Fibroblast of upper back skin (primary cell): ENCODE measurements around the gene SENP1.

ENCODE experiments used
- DNase-seq: peaks from one replicate; pipeline ENCODE4 v3.0.0-alpha.2; 2013

The SENP1 gene

DNA sequence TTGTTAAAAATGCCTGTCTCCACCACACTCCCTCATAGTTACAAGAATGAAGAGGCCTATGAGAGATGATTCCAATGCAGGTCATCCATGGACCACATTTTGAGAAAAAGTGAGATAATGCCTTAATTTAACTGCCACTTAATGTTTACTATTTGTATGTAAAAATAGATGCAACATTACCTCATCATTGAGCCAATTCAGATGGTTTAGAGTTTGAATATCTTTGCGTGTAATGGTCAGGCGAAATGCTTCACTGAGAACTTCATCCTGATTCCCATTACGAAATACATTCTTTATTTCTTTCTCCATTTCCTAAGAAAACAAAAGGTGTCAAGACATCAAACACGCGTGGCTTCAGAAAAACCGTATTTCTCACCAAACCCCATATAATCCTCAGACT, 42.3 kb downstream of the SENP1 start:
- DNase-seq: no peak

DNA sequence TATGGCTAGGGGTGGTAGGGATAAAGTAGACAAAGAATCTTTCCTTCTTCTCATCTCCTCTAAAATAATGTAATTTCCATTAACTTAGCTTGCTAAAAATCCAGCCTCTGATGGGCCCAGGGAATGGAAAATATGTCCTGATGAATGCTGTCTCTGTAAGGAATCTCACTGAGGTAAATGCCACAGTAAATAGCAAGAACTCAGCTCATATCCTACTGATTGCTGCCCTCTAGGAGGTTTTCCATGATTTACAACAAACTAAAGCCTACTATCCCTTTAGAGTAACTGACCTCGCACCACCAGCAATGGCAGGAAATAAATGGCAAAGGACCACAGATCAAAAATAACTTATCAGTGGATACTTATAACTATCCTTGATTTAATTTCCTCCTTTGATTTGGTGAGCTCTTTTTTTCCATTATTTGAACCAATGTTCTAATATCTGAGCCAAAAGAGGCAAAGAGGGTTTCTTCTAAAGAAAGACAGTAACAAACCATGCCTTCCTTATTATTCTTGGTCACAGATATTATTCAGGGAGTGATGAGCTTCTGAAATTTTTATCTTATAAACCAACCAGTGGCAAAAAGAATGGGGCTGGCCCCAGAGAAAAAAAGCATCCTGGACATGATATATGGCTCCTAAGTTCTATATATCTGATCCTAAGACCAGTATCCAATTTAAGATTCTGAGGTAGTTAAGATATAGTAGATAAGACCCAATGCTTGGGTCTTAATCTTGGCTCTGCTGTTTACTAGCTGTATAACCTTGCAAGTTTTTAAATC, 43.8 kb downstream of the SENP1 start:
- DNase-seq: peak; percentile 10

DNA sequence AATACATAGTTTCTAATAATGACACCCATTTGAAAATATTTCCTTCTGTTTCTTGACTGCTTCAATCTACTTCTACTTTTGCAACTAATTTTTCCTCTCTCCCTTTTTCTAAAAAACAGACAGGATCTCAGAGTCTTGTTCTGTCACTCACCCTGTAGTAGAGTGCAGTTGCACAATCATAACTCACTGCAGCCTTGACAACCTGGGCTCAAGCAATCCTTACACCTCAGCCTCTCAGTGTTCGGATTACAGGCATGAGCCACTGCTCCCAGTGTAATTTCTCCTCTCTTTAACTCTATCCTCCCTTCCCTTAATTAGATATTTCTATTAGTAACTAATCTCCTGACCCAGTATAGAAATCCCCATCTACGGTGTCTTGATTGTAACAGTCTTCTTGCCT, 45.4 kb downstream of the SENP1 start:
- DNase-seq: no peak

DNA sequence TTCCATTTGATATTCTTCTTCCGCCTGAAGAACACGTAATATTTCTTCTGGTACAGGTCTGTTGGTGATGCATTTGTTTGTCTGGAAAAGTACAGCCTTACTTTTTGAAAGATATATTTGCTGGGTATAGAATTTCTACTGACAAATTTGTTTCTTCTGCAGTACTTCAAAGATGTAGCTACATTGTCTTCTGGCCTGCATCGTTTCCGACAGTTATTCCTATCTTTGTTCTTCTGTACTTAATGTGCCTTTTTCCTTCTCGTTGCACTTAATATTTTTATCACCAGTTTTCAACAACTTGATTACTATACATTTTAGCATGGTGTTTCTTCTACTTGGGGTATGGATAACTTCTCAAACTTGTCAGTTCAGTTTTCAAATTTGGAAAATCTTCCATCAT, 47.1 kb downstream of the SENP1 start:
- no peak for DNase-seq

DNA sequence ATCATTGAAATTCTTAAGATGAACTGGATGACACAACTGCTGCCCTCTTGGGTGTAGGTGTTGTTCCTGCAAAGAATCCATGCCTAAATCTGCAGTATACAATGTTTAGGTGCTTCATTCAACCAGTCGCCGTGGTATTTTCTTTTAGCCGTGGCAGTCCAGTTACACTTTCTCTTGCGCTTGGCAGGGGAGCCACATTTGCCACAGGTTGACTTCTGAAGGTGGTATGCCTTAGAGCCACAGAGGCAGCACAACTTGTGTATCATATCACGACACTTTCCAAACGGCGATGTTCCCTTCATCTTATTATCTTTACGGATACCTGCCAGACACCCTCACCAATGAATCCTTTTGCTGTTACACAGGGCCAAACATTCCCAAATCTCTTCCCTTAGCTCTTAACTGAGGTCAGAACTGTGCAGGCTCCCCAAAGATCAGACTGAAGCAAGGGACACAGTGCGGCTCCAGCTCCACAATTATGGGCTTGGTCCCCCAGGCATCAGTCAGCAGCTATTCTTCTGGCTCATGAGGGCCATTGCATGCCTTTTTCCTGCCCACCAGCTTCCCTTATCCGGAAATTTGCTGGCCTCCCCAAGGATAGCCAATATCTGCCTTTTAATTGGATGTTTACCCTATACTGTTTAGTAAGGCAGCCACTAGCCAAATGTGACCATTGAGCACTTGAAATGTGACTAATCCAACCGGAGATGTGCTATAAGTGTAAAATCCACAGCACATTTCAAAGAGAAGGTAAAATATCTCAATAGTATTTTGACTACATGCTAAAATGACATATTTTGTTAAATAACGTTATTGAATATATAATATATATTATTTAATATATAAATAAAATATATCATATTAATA, 50.7 kb downstream of the SENP1 start:
- DNase-seq: no peak

DNA sequence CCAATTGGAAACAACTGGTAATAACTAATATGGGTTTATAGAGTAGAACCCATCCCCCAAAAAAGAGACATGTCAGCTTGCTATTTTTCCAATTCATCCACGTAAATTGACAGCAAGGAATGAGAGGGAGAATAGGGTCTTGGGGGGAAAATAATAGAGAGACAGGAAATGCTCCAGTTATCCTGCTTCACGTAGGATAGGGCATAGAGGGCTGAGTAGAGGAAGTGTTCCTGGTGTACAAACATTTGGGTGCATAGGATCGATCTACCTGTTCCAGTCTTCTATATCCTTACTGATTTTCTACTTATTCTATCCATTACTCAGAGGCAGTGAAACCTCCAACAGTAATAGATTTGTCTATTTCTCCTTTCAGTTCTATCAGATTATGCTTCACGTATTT, 52.0 kb downstream of the SENP1 start:
- no peak for DNase-seq

DNA sequence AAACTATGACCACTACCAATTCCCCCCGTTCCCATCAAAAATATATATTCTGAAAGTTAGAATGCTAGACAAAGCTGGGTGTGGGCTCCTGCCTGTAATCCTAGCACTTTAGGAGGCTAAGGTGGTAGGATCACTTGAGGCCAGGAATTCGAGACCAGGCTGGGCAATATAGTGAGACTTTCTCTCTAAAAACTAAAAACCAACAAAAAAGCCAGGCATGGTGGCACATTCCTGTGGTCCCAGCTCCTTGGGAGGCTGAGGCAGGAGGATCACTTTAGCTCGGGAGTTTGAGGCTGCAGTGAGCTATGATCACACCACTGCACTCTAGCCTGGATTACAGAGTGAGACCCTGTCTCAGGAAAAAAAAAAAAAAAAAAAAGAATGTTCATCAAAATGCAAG, 52.8 kb downstream of the SENP1 start:
- DNase-seq: no peak

DNA sequence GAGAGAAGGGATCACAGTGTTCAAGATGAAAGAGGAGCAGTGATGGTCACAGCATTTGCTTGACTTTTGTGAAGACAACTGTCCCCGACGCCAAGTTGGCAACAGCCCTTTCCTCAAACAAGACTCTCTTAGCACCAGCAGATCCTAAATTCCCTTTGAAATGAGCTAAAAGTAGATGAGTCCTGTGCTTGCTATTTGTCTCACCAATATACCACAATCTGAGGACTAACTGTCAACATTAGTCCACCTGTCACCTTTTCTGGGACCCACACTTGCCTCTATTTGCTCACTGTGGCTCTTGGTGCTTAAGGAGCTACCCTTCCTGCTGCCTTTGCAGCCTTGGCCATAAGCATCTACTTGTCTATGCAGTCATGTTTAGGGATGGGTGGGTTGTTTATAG, 54.2 kb downstream of the SENP1 start:
- no peak for DNase-seq

DNA sequence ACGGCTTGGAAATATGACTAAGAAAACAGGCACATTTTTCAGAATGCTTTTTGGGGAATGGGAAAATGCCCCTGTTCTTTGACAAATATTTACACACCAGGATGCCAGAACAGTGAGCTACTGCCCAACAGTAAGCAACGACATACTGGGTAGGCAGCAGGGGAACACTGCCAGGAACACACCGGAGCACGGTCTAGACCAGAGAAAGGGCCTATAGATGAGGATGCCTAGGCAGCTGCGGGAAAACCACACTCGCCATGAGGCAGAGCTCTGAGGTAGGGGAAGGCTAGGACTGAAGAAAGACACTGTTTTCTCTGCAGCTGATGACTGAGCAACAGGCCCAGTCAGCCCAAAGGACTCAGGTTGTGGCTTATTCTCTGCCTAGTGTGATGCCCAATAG, 55.7 kb downstream of the SENP1 start:
- DNase-seq: no peak

DNA sequence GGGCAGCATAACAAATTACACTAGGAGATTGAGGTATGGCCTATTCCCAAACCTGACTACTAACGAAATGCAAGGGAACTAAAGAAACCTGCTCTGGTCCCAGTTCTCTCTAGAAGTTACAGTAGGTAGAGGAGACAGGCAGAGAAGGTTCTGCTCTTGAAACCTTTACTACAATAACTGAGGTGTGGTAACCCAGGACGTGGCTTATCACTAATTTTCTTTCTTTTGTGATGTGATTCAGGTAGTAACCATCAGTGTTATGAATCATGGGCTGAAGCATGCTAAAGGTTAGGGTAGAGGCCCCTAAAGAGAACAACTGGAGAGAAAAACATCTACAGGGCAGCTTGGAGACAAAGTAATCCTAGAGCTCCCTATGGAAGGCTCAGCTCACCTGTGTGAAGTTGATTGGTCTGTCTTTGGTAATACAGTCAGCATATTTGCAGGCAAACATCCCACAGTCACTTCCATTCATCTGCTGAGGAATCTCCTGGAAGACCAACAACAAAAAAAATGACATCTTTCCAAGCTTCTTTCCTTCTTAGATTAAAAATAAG, 59.8 kb downstream of the SENP1 start:
- no peak for DNase-seq

DNA sequence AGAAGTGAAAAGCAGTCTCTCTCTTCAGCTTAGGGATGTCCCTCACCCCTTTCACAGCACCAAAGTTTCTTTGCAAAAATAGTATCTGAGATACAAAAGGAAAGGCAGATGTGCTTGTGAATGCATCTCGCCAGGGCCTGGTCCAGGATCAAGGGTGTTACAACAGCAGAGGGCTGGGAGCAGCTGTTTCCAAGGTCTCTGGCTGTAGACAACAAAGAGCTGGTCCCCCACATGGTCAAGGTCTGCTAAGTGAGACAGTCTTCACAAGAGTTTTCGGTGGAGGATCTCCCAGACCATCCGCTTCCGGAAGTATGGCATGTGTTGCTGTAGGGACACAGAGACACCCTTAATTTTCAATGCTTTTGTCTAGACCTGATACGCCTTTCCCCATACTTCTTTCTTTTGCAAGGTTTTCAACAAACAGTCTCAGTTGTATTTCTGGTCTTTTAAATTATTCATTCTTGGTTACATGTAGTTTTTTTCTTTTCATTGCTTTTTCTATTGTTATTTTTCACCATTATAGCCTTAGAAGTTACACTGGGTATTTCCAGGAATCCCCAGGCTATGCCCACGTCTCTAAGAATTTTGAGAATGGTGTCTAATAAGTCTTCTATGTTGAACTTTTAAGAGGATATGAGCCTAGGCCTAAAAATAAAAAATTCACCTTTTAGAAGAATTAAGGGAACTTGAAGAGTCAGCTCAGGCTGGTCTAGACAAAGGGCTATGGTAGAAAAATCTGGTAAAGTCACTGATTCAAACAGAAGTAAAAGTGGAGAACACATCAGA, 60.6 kb downstream of the SENP1 start:
- no peak for DNase-seq

DNA sequence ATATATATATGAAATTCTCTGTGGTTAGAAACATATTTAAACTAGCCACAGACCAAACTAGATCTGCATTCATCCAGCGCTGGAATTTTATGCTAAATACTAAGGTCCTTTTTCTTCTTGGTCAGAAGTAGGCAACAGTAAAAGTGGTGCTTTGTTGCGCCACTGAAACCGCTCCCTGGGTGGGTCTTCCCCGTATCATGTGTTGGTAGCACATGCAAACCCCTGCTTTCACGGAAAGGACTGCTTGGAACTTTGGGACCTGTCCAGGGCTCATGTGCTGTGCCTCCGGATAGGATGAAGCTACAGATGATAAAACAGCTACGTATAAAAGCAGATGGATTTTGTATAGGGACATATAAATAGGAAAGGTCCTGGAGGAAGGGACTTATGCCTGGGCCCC, 61.5 kb downstream of the SENP1 start:
- DNase-seq: no peak

DNA sequence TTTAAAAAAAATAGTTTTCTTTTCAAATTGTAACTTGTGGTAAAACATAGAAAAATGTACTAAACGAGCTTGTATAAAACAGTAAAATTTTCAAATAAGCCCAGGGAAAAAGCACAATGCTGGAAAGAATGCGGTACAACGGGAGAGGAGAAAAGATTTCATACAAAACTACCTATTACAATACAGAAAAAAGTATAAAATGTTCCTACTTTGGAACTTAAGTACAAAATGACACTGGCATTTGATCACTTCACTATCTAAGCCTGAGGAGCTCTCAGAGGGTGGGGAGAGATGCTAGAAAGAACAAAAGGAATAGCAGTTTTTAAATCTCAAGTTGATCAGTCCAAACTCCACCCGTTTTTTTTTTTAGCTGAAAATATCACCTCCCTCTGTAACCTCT, 62.1 kb downstream of the SENP1 start:
- no peak for DNase-seq

DNA sequence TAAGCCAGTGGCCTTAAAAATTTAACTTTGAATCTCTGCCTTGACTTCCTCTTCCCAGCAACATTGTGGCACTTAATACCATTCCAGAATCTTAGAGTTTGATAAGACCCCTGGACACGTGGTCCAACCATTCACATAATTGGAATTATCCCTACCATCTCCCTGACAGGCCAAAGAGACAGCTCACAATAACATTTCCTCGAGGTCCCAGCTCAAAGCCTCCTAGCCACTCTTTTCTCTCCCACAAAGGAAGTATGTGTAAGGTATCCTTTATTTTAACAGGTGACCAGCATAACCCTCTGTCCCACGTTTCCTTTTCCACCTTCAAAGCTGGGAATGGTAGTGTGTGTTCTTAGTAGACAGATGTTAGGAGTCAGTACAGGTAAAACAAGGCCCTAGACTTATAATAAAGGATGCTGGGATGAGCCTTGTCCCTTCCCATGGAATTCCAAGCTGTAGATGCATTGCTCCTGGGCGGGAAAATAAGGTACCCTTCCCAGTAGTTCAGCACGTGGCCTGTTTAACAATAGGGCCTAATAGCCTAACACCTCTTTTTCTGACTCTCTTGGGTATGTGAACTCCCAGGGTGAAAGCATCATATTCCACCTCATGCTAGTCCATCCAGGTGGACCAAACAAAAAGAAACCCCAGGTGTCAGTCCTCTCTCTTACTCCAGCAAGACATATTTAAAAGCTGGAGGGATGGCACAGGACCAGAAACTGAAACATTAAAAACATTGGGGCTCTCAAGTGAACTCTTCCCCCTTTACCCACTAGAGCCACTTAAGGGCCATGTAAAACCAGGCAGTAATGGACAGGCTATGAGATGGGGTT, 64.1 kb downstream of the SENP1 start:
- DNase-seq: no peak

DNA sequence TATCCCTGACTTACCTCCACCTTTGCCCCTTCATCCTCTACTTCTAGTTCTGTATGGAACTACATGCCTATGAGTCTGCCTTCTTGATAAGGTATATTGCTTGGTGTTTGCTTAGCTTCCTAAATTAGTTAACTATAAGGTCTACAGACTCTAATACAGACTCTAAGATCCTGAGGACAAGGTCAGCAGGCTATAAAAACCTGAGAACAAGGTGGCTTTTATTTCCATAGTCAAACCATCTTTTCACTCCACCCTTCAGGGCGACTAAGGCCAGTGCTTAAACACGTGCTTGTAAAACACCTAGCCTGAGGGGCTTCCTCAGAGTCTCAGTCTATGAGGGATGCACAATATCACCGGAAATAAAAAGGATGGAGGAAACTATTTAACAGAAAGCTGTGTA, 65.5 kb downstream of the SENP1 start:
- no peak for DNase-seq

DNA sequence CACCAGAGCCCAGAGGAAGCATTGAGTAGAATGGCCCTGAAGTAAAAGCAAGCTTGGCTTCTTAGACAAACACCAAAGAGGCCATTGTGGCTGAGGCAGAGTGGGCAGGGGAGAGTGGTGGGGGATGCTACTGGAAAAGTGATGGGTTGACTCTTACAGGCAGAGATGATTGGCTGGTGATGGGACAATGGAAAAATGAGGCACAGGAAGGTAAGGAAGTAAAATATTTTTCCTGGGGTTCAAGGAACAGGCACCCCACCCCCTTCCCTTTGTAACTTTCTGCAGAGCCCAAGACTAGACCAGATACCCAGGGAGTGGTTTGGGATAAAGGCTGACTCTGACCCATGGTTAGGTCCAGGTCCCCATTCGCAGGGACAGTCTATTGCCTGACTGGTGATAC, 66.7 kb downstream of the SENP1 start:
- no peak for DNase-seq

DNA sequence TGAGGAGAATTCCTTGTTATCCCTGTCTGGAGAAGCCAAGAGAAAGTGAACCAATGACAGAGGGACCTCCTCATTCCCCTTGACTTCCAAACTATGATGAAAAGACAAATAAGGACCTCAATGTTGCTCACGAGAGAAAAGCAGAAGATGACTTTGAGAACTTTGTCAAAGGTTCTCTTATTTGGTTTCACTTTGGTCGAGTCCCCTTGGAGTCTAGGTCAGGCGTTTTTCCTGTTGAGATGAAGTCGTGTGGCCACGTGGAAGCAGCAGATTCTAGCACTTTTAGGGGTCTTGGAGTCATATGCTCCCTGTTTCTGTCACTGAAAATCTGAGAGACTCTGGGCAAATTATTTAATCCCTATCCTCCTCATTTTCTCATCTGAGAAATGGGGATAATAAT, 67.8 kb downstream of the SENP1 start:
- DNase-seq: no peak

DNA sequence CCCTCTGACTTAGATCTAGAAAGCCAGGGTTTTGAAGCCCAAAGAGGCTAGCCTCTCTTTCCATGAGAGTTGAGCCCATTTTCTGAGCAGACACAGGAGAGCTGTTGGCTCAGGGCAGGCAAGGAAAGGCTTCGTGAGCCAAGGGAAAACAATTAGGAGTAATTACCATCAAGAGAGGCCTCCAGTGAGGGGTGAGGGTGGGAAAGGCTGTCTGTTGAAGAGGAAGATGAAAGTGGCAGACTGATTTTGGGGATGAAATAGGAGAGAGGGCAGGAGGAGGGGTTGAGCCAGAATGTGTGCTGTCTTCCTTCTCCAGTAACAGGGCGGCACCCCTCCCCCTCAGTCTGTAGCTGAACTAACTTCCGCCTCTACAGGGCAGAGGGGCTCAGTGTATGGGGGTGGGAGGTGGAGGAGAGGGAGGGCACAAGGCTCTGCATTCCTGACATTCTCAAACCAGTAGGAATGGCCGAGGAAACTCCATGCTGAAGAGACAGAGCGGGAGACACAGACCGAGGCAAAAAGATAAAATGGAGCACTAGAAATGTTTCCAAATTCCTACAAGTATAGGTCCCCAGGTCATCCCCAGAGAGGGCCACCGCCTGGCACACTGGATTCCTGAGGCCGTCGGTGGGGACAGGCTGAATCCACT, 68.5 kb downstream of the SENP1 start:
- DNase-seq: peak; percentile 86

DNA sequence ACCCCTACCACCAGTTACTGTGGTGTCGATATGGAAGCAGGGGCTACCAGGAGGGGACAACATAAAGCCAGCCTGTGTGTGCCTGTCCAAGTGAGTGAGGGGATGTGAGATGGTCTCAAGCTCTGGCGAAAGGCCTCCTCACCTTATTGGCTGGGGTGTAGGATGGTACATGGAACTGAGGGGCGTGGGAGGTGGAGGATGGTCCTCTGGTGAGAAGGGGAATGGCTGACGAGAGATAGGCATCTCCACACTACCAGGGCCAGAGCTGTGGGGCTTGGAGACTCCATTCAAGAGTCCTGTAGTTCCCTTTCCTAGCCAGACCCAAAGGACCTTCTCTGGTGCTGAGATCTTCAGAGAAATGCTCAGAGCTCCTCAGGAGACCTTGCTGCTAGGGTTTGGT, 69.1 kb downstream of the SENP1 start:
- no peak for DNase-seq

DNA sequence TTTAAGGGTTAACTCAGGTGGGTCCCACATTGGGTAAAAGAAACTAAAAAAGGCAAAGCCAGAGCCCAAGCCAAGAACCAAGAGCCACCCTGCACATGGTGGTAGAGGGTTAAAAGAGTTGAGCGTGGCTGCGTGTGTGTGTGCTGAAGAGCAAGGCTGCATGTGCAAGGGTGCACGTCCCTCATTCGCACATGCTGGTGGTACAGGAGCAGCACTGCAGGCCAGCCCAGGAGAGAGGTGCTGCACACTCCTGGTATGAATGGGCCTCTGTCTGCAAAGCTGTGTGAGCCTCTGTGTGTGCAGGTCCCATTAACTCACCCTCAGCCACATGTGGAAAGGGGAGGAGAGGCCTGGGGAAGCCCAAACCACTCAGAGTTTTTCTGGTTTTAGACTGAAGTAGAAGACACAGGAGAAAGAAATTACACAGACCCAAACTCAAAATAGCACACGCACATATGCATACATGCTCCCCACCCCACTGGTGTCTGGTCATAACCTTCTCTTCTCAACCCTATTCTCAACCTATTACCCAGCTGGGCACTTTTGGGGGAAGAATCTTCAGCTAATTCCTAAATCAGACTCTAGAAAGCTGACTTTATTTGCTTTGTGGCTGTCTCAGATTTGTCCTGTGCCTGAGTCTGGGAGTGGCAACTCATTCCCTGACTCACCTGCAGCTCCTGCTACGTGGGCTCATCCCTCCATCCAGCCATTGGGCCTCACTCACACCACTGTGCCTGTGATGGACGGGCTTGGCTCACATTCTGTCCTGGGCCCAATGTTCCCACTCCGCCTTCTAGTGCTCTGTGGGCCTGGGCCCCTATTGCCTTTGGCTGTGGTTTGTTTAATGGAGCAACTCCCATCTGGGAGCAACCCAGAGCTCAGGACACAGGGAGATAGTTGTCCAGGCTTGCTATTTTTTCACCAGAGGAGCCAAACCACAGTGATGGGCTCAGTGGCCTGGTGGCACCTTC, 70.8 kb downstream of the SENP1 start:
- no peak for DNase-seq

DNA sequence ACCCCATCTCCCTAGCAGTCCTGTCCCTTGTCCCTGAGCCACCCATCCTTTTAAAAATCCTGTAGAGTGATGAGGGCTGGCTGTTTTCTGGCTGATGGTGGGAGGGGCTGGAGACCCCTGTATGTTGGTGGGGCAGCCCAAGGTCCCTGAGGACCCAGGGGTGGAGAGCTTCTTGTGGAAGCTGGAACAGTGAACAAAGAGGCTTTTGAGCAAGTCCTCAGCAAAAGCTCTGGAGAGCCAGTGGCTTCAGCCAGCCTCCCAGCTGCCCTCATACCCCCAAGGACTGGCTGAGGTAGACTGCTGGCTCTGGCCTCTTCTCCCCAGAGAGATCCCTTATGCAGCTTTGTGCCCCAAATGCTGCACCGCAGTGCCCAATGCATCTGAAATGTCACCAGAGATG, 72.4 kb downstream of the SENP1 start:
- no peak for DNase-seq
